ENCODE data around the gene QSER1. TPM values are rescaled to one million over a fixed set of nuclear protein-coding genes. Genes with fewer than 3 reads are reported as not detected.

QSER1 gene
- total RNA-seq, 2 experiments from 2014 or later: 10.1 to 12.3 TPM

DNA sequence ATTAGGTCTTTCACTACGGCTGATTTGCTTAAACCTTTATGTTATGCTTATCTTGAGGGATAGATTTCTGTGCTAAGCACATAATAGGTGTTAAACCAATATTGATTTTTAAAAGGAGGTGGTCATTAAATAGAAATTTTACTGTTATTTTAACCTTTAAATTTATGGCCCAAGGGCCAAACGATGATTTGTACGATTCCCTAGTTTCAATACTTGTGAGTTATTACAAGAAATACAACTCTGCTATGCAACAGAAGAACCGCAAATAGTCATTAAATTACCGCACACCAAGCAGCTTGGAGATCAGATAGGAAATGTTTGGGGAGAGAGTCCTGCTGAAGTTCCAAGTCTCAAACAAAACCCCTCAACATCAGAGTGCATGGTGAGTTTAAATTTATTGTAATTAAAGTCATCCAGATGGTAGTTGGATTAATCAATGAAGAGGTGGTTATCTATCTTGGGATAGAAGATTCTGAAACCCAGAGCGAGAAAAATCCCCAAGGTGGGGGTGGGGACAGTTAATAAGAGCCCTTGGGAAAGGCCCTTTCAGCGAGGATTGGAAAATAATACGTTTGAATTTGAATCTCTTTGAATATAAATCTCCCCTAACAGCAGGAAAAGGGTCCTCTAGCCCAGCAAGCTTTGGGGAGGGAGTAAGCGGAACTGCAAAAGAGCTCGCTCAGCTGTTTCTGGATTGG lies 805 bp upstream of the QSER1 start:
- peak; percentile 69 for DNase-seq
- Mint-ChIP-seq H3K27me3 (ENCODE audit: low read depth) (no peaks in the 10 kb centered on the region), H3K9me3 (peaks cover 3% of the 10 kb centered on the region), H3K4me3 (peak overlapping the region; percentile 82), H3K36me3 (ENCODE audit: low read depth) (peaks cover 3% of the 10 kb centered on the region), H3K4me1 (ENCODE audit: low read depth) (peaks cover 32% of the 10 kb centered on the region), H3K27ac (peak overlapping the region; percentile 92)
- CTCF ChIA-PET: interaction anchor here (1.0 to 1.1 kb wide), 4 partner anchors 16 to 174 kb away, joined by 3 to 4 read pairs (median 4); no protein-coding TSS in a partner anchor
- intact Hi-C loops (cut with micrococcal nuclease): loop anchor here (1.0 to 10.0 kb wide), 10 partner anchors 63 to 1077 kb away; partner anchors contain the start of genes EIF3M, FBXO3, HIPK3 and PAX6

DNA sequence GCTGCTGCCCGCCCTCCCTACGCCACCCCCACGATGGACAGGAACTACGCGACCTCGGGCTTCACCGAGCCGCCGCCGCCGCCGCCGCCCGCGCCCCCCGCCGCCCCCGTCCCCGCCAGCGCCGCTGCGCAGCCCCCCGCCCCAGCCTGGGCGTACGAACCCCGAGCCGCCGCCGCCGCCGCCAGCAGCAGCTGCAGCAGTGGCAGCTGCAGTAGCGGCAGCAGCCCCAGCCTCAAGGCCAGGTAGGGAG lies 407 bp downstream of the QSER1 start:
- H3K4me1 Mint-ChIP-seq (ENCODE audit: low read depth): peaks cover 42% of the 10 kb centered on the region
- peak overlapping the region; percentile 97 for H3K4me3 Mint-ChIP-seq
- intact Hi-C loops (cut with micrococcal nuclease): loop anchor here (1.0 to 10.0 kb wide), 6 partner anchors 68 to 1078 kb away; partner anchors contain the start of genes CSTF3, FBXO3 and PAX6
- peaks cover 3% of the 10 kb centered on the region for H3K36me3 Mint-ChIP-seq (ENCODE audit: low read depth)
- no peak for DNase-seq
- H3K27me3 Mint-ChIP-seq (ENCODE audit: low read depth): no peaks in the 10 kb centered on the region
- CTCF ChIA-PET: interaction anchor here (0.6 kb wide), 1 partner anchor 679 kb away, joined by 3 read pairs; no protein-coding TSS in a partner anchor
- no peaks in the 10 kb centered on the region for H3K9me3 Mint-ChIP-seq
- H3K27ac Mint-ChIP-seq: no peak overlapping the region

DNA sequence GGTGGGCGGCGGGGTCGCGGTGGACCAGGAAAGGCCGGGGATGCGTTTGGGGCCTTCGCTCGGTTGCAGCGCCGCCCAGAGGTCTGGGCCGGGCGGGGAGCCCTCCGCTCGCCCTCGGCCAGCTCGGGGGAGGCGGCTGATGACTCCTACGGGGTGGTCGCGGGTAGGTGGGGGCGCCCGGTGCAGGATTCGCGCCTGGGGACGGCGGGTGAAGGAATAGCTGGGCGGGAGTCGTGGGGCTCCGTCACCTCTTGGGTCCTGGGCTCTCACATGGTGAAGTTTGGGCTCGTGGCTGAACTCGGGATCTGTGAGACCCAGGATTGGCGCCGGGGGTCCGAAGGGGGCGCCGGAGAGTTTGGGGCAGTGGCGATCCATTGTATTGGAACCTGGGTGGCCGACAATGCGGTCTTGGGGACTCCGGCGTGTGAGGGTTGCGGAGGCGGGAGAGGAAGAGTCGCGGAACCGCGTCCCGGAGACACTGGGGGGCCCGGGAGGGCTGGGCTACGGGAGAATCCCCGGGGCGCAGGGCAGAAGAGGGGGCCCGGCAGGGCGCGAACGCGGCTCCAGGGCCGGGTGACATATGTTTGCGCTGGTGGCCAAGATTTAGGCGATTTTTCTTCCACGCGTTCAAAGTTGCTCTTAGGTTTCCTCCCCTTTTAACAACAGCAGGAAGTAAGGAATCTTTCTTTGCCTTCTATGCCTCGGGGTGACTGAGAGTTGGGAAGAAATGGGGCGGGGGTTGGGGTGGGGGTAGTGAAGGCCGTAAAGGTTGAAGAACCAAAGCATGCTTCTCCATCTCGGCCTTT lies 935 bp downstream of the QSER1 start:
- Mint-ChIP-seq H3K4me3 (peak overlapping the region; percentile 97), H3K27me3 (ENCODE audit: low read depth) (no peaks in the 10 kb centered on the region), H3K4me1 (ENCODE audit: low read depth) (peaks cover 42% of the 10 kb centered on the region), H3K36me3 (ENCODE audit: low read depth) (peaks cover 3% of the 10 kb centered on the region), H3K27ac (peak overlapping the region; percentile 96), H3K9me3 (no peaks in the 10 kb centered on the region)
- intact Hi-C loops (cut with micrococcal nuclease): loop anchor here (1.0 to 10.0 kb wide), 8 partner anchors 67 to 1079 kb away; partner anchors contain the start of genes CD59, CSTF3, FBXO3 and PAX6
- peak; percentile 63 for DNase-seq
- CTCF ChIA-PET: interaction anchor here (0.6 to 2.9 kb wide), 4 partner anchors 145 to 679 kb away, joined by 3 to 12 read pairs (median 3); partner anchors contain the start of gene TCP11L1

DNA sequence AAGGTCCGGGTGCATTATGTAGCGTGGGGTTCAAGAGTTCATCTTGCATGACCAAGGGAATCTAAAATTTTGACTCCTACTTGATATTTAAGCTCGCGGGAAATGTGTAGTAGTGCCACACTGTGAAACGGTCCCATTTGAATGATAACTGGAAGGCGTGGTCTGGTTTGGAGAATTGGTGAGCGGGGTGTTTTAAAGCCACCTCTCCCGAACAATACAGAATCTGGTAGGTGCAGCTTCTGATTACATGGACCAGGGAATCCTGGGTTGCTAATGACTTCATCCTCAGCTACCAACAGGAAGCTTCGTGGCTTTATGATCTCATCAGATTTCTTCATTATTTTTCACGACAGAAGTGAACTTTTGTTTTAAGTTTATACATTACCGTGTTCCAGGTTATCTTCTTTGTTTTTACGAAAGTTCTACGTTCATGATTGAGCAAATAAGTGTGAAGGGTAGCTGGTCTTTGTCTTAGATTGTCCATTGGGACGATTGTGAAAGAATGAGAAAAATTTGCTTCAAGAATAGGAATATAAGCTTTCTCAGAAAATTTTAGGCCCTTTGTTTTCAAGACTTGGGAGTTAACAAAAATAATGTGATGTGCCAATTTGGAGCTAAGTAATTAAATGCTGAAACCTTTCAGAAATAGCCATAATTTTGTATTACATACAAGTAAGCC lies 1.7 kb downstream of the QSER1 start:
- H3K27ac Mint-ChIP-seq: peak overlapping the region; percentile 96

DNA sequence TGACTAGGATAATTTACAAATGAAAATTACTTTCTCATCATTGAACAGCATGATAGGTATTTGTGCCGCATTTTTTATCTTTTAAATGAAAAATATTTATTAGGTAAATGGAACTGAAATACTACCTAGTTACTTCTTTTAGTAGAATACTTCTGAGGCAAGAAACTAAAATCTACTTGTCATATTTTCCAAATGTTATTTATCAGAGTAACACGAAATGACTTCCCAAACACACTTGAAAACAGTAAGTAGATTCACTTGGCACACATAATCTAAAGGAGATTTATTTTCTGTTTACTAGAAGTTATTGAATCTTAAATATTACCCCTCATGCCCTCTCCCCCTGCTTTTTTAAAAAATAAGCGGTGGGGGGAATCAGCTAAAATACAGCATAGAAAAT lies 2.3 kb downstream of the QSER1 start:
- no peaks in the 10 kb centered on the region for H3K9me3 Mint-ChIP-seq
- H3K36me3 Mint-ChIP-seq (ENCODE audit: low read depth): peaks cover 5% of the 10 kb centered on the region
- intact Hi-C loops (cut with micrococcal nuclease): loop anchor here (1.0 to 10.0 kb wide), 5 partner anchors 145 to 1080 kb away; partner anchors contain the start of genes CD59, FBXO3 and PAX6
- H3K27ac Mint-ChIP-seq: no peak overlapping the region
- CTCF ChIA-PET: interaction anchor here (0.6 to 2.9 kb wide), 8 partner anchors 9 to 170 kb away, joined by 3 to 12 read pairs (median 4); partner anchors contain the start of genes DEPDC7 and TCP11L1
- H3K27me3 Mint-ChIP-seq (ENCODE audit: low read depth): no peaks in the 10 kb centered on the region
- no peak for DNase-seq
- H3K4me1 Mint-ChIP-seq (ENCODE audit: low read depth): peaks cover 53% of the 10 kb centered on the region
- peak overlapping the region; percentile 97 for H3K4me3 Mint-ChIP-seq

More for the DNA sequence above, 1.7 kb downstream of the QSER1 start:
- Mint-ChIP-seq H3K4me1 (ENCODE audit: low read depth) (peaks cover 47% of the 10 kb centered on the region), H3K27me3 (ENCODE audit: low read depth) (no peaks in the 10 kb centered on the region), H3K9me3 (no peaks in the 10 kb centered on the region), H3K4me3 (peak overlapping the region; percentile 97), H3K36me3 (ENCODE audit: low read depth) (peaks cover 5% of the 10 kb centered on the region)
- DNase-seq: peak; percentile 59
- intact Hi-C loops (cut with micrococcal nuclease): loop anchor here (1.0 to 10.0 kb wide), 5 partner anchors 146 to 1079 kb away; partner anchors contain the start of genes CD59, FBXO3 and PAX6
- CTCF ChIA-PET: interaction anchor here (0.6 to 2.9 kb wide), 9 partner anchors 10 to 272 kb away, joined by 3 to 12 read pairs (median 3); partner anchors contain the start of genes DEPDC7 and TCP11L1

DNA sequence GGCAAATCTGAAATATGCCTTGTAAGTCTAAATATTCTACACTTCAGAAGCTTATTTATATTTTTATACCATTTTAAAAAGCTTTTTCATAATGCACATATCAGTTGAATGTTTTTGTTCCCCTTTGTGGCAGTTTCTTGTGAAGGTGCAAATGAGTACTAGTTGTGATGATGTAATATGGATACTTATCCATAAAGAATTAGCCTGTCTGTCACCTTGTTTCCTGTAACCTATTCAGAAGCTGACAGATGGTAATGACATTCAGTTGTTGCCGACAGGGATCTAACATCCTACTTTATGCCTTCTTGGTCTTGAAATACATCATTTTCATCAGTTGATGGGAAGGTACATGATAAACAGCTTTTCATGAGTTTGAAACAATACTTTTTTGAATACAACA lies 2.9 kb downstream of the QSER1 start:
- intact Hi-C loops (cut with micrococcal nuclease): loop anchor here (2.0 to 10.0 kb wide), 3 partner anchors 841 to 1081 kb away; partner anchors contain the start of genes CD59, FBXO3 and PAX6
- CTCF ChIA-PET: interaction anchor here (1.5 to 2.9 kb wide), 3 partner anchors 9 to 170 kb away, joined by 4 to 12 read pairs (median 6); partner anchors contain the start of gene DEPDC7
- peaks cover 53% of the 10 kb centered on the region for H3K4me1 Mint-ChIP-seq (ENCODE audit: low read depth)
- no peak overlapping the region for H3K4me3 Mint-ChIP-seq
- peaks cover 5% of the 10 kb centered on the region for H3K36me3 Mint-ChIP-seq (ENCODE audit: low read depth)
- H3K27ac Mint-ChIP-seq: no peak overlapping the region
- H3K27me3 Mint-ChIP-seq (ENCODE audit: low read depth): no peaks in the 10 kb centered on the region
- no peak for DNase-seq
- no peaks in the 10 kb centered on the region for H3K9me3 Mint-ChIP-seq

DNA sequence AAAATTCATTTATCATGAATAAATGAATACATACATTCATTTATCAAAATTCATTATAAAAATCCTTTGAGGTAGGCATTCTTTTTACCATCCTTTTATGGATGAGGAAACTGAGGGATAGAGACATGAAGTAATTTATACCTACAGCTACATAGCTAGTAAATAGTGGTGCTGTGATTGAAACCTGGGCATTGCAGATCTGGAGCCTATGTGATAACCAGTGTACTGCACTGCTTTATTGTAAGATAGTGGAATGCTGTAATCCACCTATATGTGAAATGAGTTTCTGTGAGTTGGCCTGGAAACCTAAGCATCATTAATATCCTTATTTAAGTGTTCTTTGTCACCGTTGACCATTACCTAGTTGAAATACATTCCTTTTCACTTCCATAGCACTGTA lies 4.5 kb downstream of the QSER1 start:
- DNase-seq: no peak
- H3K27ac Mint-ChIP-seq: no peak overlapping the region
- CTCF ChIA-PET: interaction anchor here (1.0 to 1.5 kb wide), 2 partner anchors 8 to 16 kb away, joined by 3 to 4 read pairs; no protein-coding TSS in a partner anchor

DNA sequence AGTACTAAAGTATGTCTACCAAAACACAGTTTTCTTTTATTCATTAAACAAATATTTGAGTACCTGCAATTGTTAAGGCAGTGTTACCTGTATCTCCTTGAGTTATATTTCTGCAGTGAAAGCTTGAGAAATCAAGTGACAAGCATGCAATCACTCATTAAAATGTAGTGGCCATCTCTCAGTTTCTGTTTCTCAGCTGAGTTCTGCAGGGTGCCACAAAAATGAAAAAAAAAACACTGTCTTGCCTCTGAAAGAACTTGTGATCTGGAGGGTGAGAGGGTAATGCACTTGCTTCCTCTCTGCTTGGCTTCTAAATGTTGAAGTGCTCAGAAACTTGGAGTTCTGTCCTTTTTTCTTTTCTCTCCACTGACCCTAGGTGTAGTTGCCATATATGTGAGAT lies 6.8 kb downstream of the QSER1 start:
- H3K36me3 Mint-ChIP-seq (ENCODE audit: low read depth): peaks cover 7% of the 10 kb centered on the region
- no peaks in the 10 kb centered on the region for H3K9me3 Mint-ChIP-seq
- DNase-seq: no peak
- intact Hi-C loops (cut with micrococcal nuclease): loop anchor here (10.0 kb wide), 2 partner anchors 875 to 1085 kb away; partner anchors contain the start of genes FBXO3 and PAX6
- no peak overlapping the region for H3K27ac Mint-ChIP-seq
- peaks cover 48% of the 10 kb centered on the region for H3K4me1 Mint-ChIP-seq (ENCODE audit: low read depth)
- no peaks in the 10 kb centered on the region for H3K27me3 Mint-ChIP-seq (ENCODE audit: low read depth)
- H3K4me3 Mint-ChIP-seq: no peak overlapping the region
- CTCF ChIA-PET: no interaction called here

More for the DNA sequence above, 4.5 kb downstream of the QSER1 start:
- no peaks in the 10 kb centered on the region for H3K27me3 Mint-ChIP-seq (ENCODE audit: low read depth)
- no peak overlapping the region for H3K4me3 Mint-ChIP-seq
- H3K36me3 Mint-ChIP-seq (ENCODE audit: low read depth): peaks cover 7% of the 10 kb centered on the region
- no peaks in the 10 kb centered on the region for H3K9me3 Mint-ChIP-seq
- intact Hi-C loops (cut with micrococcal nuclease): loop anchor here (10.0 kb wide), 2 partner anchors 878 to 1082 kb away; partner anchors contain the start of genes FBXO3 and PAX6
- peaks cover 46% of the 10 kb centered on the region for H3K4me1 Mint-ChIP-seq (ENCODE audit: low read depth)

DNA sequence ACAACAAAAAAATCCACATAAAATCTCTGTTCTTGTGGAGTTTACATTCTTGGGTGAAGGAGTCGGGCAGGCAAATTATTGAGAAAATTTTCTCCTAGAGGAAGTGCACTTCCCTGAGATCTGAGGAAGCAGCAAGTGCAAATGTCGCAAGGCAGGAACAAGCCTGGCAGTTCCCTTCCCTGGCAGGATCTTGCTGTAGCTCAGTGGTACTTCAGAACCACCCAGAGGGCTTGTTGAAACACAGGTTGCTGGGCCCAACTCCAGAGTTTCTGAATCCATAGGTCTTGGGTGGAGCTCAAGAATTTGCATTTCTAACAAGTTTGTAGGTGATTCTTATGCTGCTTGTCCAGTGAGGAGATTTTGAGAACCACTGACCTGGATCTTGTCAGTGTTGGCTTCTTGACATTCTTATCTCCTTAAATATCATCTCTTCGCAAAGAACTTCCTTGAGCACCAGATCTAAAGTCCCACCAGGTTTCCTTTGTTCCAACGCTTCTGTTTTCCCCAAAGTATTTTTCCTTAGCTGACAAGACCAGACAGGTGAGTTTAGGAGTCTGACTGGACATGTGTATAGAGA lies 9.6 kb downstream of the QSER1 start:
- CTCF ChIA-PET: interaction anchor here (0.6 to 1.3 kb wide), 2 partner anchors 136 to 164 kb away, joined by 4 to 5 read pairs; no protein-coding TSS in a partner anchor
- no peak overlapping the region for H3K27ac Mint-ChIP-seq
- H3K27me3 Mint-ChIP-seq (ENCODE audit: low read depth): no peaks in the 10 kb centered on the region
- peaks cover 7% of the 10 kb centered on the region for H3K36me3 Mint-ChIP-seq (ENCODE audit: low read depth)
- H3K4me3 Mint-ChIP-seq: no peak overlapping the region
- intact Hi-C loops (cut with micrococcal nuclease): no loop called here
- no peaks in the 10 kb centered on the region for H3K9me3 Mint-ChIP-seq
- DNase-seq: no peak
- H3K4me1 Mint-ChIP-seq (ENCODE audit: low read depth): peaks cover 32% of the 10 kb centered on the region

DNA sequence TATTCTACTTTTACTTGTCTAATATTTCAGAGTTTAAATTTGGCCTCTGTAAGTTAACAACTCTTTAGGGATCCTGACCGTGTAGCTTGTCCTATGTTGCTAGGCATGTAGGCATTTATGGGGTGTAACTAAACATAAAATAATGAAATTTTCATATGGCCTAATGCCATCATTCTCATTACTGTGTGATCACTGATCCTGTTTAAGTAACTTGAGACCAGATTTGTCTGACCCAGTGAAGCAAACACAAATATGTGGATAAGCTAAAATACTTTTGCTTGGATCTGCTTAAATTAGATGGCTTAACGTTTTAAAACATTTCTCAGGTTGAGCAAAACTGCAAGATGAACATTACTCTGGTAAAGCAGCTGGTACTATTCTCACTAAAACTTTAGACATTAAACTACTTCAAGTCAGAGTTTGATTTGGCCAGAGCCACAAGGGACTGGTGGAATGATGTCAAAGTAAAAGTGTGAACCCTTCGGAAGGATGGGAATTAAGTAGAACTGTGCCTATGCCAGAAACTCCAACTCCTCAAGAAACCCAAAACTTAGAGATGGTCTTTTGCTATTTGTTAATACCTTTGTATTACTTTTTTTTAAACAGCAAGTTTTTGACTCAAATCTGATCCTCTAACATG lies 12.5 kb downstream of the QSER1 start:
- Mint-ChIP-seq H3K4me1 (ENCODE audit: low read depth) (peaks cover 26% of the 10 kb centered on the region), H3K27me3 (ENCODE audit: low read depth) (no peaks in the 10 kb centered on the region), H3K27ac (no peak overlapping the region), H3K9me3 (no peaks in the 10 kb centered on the region), H3K36me3 (ENCODE audit: low read depth) (peaks cover 14% of the 10 kb centered on the region), H3K4me3 (no peak overlapping the region)
- intact Hi-C loops (cut with micrococcal nuclease): no loop called here
- no peak for DNase-seq
- CTCF ChIA-PET: interaction anchor here (1.0 to 1.3 kb wide), 2 partner anchors 9 kb away, joined by 3 to 4 read pairs; no protein-coding TSS in a partner anchor

DNA sequence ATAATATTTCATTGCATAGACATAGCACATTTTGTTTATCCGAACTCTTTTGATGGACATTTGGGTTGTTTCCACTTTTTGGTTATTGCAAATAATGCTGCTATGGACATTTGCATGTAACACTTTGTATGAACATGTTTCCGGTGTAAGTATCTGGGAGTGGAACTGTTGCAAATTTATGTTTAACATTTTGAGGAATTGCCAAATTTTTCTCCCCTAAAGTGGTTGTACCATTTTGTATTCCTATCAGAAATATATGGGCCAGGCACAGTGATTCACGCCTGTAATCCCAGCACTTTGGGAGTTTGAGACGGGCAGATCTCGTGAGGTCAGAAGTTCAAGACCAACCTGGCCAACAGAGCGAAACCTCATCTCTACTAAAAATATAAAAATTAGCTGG lies 16.0 kb downstream of the QSER1 start:
- intact Hi-C loops (cut with micrococcal nuclease): no loop called here
- Mint-ChIP-seq H3K36me3 (ENCODE audit: low read depth) (peaks cover 9% of the 10 kb centered on the region), H3K4me1 (ENCODE audit: low read depth) (peaks cover 21% of the 10 kb centered on the region), H3K27me3 (ENCODE audit: low read depth) (no peaks in the 10 kb centered on the region), H3K9me3 (no peaks in the 10 kb centered on the region), H3K27ac (no peak overlapping the region), H3K4me3 (no peak overlapping the region)
- CTCF ChIA-PET: interaction anchor here (0.7 to 1.6 kb wide), 2 partner anchors 16 to 271 kb away, joined by 4 read pairs; partner anchors contain the start of gene QSER1
- DNase-seq: no peak

Measured in activated naive CD4-positive, alpha-beta T cell treated with anti-CD3 and anti-CD28 coated beads for 36 hours (primary cell).